Measurements from ENCODE around the gene PHC2. TPM values are rescaled to one million over a fixed set of nuclear protein-coding genes. Genes with fewer than 3 reads are reported as not detected.
"Not testable (repeated sequence)": the region's sequence is repeated elsewhere in the genome, so short reads cannot be mapped to it uniquely, and the experiment has no call there.

The PHC2 gene
- total RNA-seq, 1 donor from 2014 or later = 48.0 TPM

DNA sequence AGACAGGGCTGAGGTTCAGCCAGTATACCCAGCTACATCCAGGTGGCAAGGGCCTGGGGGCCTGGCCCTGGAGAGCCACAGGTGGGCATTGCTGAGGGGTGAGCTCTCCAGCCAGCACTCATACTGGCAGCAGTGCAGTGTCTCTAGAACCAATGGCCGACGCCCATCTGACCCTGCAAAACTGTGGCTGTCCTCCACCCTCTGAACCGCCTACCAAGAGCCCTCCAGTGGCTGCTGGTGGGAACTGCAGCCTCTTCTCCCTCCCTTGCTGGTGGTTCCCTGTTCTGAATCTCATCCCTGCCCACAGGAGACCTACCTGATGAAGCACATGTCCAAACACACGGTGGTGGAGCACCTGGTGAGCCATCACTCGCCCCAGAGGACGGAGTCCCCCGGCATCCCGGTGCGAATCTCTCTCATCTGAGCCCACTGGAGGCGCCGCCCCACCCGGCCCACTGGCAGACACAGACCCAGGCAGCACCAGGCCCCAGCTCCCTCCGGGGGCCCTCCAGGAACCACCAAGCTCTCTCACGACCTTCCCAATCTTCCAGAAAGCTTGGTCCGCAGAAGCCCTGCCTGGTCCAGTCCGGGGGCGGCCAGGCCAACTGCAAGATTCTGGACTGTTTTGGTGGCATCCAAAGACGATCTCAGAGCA is 132.1 kb downstream of the PHC2 start:
- peak; percentile 69 for DNase-seq (ENCODE audit: low spot score)
- ATAC-seq = peak; percentile 59

DNA sequence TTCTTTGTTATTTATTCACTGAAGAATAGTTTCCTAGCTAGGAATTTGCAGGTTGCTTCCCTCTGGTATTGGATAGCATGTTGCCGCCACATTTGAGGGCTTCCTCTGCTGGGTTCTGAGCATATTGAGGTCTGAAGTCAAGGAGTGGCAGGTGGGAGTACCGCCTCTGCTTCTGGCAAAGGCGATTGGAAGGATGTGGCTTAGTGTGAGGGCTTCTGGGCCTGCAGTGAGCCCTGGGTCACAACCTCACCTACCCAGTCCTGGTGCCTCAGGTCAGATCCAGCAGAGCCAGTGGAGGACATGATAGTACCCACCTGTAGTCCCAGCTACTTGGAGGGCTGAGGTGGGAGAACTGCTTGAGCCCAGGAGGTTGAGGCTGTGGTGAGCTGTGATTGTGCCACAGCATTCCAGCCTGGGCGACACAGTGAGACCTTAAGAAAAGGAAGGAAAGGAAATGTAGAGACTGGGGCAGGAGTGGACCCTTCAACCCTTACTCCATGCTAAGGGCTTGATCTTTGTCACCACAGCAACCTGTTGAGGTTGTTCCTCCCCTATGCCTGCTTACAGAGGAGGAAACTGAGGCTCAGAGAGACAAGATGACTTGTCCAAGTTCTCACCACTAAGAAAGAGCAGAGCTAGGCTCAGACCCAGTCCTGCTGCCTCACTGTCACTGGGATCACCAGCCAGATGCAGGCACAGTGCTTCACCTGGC is 132.8 kb downstream of the PHC2 start:
- ATAC-seq = no peak

GRCh38 chr1:33296824-33297223 is 134.1 kb downstream of the PHC2 start:
- ATAC-seq = peak; percentile 68
- DNase-seq (ENCODE audit: low spot score) = peak; percentile 88

More for the DNA sequence above, 132.8 kb downstream of the PHC2 start:
- no peak for DNase-seq (ENCODE audit: low spot score)

DNA sequence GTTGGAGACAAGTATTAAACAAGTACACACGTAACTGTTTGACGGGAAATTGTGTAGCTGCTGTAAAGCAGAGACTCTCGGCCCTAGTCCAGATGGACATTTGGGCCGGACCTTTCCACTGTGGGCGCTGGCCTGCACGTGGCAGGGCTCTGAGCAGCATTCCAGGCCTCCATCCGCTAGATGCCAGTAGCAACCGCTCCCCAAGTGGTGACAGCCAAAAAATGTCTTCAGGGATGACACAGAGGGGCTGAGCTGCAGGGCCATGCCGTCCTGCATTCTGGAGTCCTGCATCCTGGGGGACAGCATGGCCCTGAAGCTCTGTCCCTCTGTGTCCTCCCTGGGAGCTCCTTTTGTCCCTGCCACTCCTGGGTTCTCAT is 134.8 kb downstream of the PHC2 start:
- DNase-seq (ENCODE audit: low spot score) = peak; percentile 86
- peak; percentile 76 for ATAC-seq

DNA sequence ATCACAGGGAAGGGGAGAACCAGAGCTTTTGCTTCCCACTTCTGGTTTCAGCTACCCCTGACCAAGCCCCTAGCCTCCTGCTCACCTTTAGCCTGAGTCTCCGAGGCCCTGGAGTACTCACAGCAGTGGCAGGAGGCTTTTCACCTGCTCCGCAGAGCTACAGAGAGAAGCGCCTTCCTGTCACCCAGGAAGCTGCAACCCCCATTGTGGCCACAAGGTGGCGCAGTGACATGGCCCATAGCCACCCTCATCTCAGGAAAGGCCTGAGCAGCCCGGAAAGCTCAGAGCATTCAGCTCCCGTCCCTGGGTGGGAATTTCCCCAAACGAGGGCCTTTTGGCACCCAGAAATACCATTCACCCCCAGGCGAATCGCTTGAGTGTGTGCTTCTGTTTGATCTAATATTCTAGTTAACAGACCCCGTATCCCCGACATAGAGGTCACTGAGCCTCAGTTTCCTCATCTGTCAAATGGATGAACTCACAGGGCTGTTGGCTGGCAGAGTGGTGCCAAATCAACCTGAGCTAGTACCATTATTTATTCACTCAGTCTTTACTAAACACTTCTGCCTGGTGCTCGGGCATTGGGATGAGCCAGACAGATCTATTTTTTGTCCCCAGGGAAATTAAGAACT is 135.3 kb downstream of the PHC2 start:
- ATAC-seq = peak; percentile 86
- peak; percentile 89 for DNase-seq (ENCODE audit: low spot score)

DNA sequence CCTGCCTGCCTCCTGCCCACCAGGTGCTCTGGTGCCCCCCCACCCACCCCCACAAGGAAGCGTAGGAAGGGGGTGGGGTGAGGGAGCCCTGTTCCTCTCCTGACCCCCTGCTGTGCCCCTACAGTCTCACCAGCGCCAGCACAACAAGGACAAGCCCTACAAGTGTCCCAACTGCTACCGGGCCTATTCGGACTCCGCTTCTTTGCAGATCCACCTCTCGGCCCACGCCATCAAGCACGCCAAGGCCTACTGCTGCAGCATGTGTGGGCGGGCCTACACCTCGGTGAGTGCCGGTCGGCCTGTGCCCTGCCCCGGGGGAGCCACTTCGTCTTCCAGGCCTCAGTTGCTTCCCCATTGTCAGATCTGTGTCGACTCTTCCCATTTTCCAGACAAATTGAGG is 135.9 kb downstream of the PHC2 start:
- ATAC-seq (no peak), DNase-seq (ENCODE audit: low spot score) (no peak)

- DNase-seq (ENCODE audit: low spot score) (no peak), ATAC-seq (no peak)
These were observed 136.6 kb downstream of the PHC2 start for GRCh38 chr1:33294071-33295010.

DNA sequence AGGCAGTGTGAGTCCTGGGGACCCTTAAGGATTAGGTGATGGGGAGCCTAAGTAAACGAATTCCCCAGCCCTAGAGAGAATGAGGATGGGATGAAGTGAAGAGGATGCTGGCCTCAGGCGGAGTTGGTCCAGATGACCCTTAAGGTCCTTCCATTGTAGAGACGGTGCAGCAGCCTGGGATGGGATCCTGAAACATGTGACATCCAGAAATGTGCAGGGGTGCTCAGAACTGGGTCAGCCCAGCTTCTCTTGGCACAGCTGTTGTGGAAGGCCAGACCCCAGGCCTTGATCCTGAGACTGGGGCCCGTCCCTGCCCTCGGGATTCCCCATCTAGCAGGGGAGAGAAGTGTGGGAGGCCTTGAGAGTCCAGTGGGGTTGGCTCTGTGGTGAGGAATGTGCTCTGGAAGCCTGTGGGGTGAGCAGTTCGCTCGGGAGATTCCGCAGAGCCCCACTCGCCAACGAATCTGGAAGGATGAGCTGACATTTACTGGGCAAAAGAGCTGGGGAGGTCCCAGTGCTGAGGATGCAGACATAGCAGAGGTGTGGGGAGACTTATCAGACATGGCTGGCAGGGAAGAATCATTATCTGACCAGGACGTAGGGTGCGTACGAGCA is 138.1 kb downstream of the PHC2 start:
- DNase-seq (ENCODE audit: low spot score) (no peak), ATAC-seq (no peak)

DNA sequence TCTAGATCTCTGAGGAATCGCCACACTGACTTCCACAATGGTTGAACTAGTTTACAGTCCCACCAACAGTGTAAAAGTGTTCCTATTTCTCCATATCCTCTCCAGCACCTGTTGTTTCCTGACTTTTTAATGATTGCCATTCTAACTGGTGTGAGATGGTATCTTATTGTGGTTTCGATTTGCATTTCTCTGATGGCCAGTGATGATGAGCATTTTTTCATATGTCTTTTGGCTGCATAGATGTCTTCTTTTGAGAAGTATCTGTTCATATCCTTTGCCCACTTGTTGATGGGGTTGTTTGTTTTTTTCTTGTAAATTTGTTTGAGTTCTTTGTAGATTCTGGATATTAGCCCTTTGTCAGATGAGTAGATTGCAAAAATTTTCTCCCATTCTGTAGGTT is 140.3 kb downstream of the PHC2 start:
- not testable (repeated sequence) for DNase-seq (ENCODE audit: low spot score)

DNA sequence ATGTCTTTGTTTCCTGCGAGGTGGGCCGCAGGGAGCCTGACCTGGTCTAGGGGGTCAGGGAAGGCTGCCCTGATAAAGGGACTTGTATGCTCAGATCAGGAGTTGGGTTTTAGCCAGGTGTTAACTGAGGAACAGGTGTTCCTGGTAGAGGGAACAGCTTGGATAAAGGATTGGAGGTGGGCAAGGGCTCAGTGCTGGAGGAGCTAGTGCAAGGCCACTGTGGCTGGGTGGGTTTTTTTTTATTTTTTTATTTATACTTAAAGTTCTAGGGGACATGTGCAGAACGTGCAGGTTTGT is 141.1 kb downstream of the PHC2 start:
- no peak for ATAC-seq
- no peak for DNase-seq (ENCODE audit: low spot score)

More for the DNA sequence above, 140.3 kb downstream of the PHC2 start:
- not testable (repeated sequence) for ATAC-seq

GRCh38 chr1:33288976-33289857 is 141.7 kb downstream of the PHC2 start:
- no peak for ATAC-seq
- no peak for DNase-seq (ENCODE audit: low spot score)

GRCh38 chr1:33287317-33287716 is 143.6 kb downstream of the PHC2 start:
- ATAC-seq (no peak), DNase-seq (ENCODE audit: low spot score) (no peak)

DNA sequence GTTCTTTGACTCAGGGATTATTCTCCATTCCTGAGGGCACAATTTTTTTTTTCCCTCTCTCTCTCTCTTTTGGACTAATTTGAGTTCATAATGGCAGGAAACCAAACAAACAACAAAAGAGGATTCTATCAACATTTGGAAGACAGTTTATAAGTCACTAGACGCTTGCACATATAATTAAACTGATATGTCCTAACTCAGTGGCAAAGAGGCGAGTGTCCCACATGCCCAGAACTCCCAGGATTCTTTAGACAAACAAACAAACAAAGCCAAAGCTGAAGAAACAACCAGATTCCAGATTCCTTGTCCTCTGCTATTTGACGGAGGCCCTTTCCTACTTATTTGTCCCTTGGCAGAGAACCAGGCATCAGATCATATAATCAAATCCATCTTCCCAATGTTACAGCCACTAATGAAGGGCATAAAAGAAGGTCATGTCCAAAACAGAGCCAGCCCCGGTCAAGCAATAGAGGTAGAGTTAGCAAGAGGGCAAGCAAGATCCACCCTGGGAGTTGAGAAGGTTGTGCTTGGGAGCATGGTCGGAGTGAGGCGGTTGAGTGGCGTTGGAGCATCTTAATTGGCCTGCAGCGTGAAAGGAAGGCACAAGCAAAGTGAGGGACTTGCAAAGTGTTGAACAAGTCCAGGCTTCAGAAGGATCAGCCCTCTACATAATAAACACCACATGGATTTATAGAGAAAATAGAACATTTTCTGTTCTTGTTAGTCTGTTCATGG is 144.3 kb downstream of the PHC2 start:
- DNase-seq (ENCODE audit: low spot score) (no peak), ATAC-seq (no peak)

GRCh38 chr1:33284049-33284448 is 146.8 kb downstream of the PHC2 start:
- ATAC-seq (no peak), DNase-seq (ENCODE audit: low spot score) (no peak)

DNA sequence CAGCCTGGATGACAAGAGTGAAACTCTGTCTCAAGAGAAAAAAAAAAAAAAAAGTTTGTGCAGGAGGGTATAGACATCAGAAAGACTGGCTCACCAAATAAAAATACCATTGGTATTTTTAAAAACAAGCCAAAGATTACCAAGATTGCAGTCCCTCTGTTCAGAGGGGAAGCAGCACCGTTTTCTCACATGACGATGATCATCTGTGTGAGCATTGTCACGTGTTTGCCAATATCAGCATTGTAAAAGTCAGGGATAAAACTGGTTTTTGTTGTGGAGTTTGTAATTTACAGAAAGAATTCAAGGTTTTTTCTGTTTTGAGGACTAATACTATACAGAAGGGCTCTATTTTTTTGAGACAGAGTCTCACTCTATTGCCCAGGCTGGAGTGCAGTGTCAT is 148.1 kb downstream of the PHC2 start:
- ATAC-seq = no peak

DNA sequence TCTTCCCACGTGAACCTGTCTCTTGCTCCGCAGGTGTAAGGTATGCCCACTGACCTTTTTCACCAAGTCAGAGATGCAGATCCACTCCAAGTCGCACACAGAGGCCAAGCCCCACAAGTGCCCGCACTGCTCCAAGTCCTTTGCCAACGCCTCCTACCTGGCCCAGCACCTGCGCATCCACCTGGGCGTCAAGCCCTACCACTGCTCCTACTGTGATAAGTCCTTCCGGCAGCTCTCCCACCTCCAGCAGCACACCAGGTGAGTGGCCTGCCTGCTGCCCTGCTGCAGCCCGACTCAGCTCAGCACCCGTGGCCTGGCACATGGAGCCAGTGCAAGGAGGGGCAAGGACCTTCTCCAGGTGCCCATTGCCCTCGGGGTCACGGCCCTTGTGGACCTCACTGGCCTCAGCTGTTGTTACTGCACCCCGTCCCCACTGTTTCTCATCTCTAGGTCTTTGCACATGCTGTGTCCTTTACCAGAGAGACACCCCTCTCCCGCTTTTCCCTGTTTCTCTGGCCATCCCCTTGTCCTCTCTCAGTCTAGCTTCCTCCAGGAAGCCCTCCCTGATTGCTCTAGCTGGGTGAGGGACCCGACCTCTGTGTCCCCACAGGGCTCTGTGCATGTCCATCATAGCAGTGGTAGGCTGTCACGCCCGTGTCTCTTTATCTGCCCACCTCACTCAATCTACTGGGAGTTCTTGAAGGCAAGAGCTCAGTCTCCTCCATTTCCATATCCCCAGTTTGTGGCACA is 149.2 kb downstream of the PHC2 start:
- ATAC-seq = no peak
- DNase-seq (ENCODE audit: low spot score) = no peak

More for the DNA sequence above, 148.1 kb downstream of the PHC2 start:
- no peak for DNase-seq (ENCODE audit: low spot score)

DNA sequence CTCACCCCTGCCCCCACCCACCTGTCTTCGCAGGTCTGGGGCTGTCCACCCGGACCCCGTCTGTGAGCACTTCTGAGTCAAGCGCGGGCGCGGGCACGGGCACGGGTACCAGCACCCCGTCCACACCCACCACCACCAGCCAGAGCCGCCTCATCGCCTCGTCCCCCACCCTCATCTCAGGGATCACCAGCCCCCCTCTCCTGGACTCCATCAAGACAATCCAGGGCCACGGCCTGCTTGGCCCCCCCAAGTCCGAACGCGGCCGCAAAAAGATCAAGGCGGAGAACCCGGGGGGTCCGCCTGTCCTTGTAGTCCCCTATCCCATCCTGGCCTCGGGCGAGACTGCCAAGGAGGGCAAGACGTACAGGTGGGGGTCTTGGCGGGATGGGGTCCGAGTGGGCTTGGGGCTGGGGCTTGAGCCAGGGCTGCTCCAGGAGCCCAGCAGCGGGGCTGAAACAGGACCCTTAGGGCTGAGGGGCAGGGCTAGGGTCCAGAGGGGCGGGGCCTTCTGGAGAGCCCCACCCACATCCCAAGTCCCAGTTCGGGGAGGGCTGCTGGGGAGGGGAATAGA is 150.7 kb downstream of the PHC2 start:
- DNase-seq (ENCODE audit: low spot score) = no peak
- no peak for ATAC-seq

DNA sequence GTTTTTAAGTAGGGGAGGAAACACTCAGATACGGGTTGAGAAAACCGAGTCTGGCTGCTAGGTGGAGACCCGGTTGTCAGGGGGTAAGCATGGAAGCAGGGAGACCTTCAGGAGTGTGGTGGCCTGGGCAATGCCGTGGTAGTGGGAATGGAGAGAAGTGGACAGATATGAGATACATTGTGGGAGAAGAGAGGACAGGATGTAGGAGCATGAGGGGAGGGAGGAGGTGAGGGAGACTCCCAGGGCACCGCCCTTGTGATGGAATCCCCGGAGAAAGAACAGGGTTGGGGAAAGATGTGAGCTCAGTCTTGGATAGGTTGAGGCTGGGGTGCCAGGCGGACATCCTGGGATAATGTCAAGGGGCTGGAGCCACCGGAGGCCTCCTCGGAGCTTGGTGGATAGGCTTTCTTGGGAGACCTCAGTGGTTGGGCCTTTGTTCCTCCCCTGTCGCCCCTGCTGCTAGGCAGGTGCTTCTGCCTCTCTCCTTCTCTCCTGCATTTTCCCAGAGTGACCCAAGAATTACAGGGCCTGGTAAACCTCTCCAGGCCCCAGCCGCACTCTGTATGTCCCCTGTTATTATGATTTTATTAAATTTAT is 153.3 kb downstream of the PHC2 start:
- DNase-seq (ENCODE audit: low spot score) (no peak), ATAC-seq (no peak)
